GM20000 (cell line): ENCODE results near the gene BEND4.
A peak's percentile ranks its signal among the peaks of the same experiment; 100 is the strongest.
"Not testable (repeated sequence)": the region's sequence is repeated elsewhere in the genome, so short reads cannot be mapped to it uniquely, and the experiment has no call there.

Experiments used
- DNase-seq: peaks from one replicate; pipeline ENCODE4 v3.0.0; 2012; ENCODE audit warnings: low spot score
- TF ChIP-seq, protein P1 (sequence below): IDR thresholded peaks from 2 replicates; pipeline ENCODE4 v1.5.1; 2012; ENCODE audit warnings: mild to moderate bottlenecking, control low read depth; ENCODE audit errors: extremely low read depth, missing control alignments

Gene BEND4

DNA sequence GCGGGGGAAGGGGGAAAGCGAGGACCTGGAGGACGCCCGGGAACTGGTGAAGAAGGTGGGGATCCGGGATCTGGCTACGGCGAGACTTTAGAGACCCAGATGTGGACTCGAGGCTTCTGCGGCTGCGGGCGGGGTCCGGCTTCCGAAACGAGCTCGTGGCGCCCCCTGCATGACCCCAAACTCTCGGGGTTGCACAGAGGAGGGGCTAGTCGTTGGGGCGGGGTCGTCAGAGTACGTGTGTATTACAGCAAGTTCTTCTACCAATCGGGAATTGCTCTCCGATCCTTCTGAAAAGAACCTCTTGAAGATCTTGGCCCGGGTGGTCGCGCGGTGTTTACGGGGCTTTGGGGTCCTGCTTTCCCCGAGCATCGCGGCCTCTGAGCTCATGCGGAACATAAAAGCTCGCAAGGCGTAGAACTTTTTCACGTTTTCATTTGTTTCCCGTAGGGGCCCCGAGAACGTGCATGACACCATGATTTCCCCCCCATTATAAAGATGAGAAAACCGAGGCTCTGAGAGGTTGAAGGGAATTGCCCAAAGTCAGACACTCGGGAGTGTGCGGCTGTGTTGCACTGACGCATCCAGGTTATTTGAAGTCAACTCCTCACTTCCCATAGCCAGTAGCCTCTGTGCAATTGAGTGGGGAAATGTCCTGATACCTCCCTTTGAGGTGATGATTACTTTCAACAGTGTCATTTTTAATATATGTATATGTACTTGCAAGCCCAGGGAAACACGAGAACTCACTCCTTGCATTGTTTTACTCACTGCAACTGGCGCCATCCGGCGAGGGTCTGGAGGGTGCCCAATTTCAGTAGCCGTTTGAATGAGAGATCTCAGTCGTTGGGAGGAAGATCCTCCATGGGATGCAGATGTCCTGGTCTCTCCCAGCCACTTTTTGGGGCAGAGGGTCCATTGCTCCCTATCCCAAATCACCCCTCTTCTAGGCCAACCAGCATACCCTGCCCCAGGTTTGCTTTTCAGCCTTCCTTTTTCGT lies at the start of gene BEND4:
Gene BEND4, minus strand, starts transcription at position 149 of the 998 bp plus-strand sequence. CDS start 512 bp downstream, outside the sequence.
- TF ChIP-seq, protein P1, sequence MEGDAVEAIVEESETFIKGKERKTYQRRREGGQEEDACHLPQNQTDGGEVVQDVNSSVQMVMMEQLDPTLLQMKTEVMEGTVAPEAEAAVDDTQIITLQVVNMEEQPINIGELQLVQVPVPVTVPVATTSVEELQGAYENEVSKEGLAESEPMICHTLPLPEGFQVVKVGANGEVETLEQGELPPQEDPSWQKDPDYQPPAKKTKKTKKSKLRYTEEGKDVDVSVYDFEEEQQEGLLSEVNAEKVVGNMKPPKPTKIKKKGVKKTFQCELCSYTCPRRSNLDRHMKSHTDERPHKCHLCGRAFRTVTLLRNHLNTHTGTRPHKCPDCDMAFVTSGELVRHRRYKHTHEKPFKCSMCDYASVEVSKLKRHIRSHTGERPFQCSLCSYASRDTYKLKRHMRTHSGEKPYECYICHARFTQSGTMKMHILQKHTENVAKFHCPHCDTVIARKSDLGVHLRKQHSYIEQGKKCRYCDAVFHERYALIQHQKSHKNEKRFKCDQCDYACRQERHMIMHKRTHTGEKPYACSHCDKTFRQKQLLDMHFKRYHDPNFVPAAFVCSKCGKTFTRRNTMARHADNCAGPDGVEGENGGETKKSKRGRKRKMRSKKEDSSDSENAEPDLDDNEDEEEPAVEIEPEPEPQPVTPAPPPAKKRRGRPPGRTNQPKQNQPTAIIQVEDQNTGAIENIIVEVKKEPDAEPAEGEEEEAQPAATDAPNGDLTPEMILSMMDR: no peak
- peak; percentile 74 for DNase-seq

DNA sequence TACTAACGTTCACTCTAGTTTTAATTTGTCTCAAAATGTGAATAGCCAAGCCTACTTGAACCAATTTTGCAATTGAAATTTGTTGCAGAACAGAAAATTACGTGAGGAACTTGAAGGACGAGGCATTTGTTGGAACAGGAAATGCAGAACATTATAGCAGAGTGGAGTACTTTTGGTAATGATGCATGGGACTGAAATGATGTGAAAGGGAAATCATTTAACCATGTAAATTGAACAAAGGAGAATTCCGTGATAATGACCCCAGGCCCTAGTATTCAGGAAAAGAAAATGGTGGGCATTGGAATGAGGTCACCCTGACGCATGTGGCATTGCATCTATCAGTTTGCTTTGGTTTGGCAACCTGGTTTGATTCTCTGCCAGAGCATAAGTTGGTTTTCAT lies 44.9 kb upstream of the BEND4 start:
- DNase-seq: no peak
- TF ChIP-seq, protein P1: no peak

DNA sequence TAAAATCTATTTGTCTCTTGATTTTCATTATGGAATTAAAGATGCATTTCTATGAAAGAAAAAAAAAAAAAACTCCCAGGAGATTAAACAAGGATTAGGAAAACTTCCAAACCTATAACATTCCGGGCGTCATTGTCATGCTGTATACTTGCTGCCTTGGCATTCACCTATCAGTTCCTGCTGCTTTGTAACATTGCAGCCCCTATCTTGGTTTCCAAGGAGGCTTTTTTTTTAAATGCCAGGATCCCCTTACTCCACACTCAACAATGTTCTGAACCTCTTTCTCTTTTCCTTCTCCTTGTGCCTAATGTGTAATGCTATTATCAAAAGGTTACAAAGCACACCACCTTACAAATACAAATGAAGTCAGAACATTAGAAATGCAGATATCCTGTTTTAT lies 20.5 kb upstream of the BEND4 start:
- TF ChIP-seq, protein P1: no peak
- DNase-seq: no peak

DNA sequence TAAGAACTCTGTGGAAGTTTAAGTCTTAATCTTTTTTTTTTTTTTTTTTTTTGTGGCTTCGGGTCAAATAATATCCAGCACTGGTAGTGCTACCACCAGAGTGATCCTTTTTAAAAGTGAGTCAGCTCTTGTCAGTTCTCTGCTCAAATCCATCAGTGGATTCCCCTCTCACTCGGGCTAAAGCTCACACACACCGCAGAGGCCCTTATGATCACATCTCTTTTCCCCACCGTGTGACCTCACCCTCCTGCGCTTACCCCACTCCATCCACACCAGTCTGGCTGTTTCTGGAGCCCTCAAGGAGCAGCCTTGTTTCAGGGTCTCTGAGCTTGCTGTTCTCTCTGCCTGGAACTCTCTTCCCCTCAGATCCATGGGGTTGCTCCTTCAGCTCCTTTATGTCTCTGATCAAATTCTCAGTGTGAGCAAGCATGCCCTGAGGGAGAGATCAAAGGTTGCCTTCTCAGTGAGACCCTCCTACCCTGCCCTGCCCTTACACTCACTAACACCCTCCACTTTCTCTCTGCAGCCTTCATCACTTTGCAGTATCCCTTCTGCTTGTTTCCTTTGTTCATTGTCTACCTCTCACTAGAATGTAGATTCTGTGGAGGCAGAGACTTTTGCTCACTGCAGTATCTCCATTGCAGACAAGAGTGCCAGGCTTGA lies 19.8 kb upstream of the BEND4 start:
- DNase-seq: no peak
- TF ChIP-seq, protein P1: no peak

DNA sequence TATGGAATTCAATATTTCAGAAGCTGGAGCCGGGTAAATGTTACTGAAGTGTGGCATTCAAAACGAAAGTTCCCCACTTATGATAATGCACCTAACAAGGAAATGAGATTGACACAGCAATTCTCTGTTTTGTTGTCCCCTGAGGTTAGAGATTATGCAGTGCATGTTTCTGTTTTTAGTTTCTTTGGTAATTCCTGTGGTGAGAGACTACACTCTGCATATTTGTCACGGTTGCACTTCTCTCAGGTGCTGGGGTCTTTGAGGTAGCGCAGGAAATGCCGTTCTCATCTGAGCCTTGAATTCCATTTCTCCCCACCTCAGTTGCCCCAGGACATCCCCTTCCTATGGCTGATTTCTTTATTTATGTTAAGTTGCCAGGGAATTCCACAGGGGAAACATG lies 15.3 kb upstream of the BEND4 start:
- DNase-seq: peak; percentile 74
- TF ChIP-seq, protein P1: no peak

DNA sequence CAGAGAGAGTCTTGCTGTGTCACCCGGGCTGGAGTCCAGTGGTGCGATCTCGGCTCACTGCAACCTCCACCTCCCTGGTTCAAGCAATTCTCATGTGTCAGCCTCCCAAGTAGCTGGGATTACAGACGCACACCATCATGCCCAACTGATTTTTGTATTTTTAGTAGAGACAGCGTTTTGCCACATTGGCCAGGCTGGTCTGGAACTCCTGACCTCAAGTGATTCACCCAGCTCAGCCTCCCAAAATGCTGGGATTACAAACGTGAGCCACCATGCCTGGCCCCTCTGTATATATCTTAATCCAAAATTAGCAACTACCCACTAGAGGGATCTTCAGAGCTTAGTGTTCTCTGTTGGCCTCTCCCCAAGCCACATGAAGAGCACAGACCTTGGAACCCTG lies 13.7 kb upstream of the BEND4 start:
- not testable (repeated sequence) for DNase-seq

DNA sequence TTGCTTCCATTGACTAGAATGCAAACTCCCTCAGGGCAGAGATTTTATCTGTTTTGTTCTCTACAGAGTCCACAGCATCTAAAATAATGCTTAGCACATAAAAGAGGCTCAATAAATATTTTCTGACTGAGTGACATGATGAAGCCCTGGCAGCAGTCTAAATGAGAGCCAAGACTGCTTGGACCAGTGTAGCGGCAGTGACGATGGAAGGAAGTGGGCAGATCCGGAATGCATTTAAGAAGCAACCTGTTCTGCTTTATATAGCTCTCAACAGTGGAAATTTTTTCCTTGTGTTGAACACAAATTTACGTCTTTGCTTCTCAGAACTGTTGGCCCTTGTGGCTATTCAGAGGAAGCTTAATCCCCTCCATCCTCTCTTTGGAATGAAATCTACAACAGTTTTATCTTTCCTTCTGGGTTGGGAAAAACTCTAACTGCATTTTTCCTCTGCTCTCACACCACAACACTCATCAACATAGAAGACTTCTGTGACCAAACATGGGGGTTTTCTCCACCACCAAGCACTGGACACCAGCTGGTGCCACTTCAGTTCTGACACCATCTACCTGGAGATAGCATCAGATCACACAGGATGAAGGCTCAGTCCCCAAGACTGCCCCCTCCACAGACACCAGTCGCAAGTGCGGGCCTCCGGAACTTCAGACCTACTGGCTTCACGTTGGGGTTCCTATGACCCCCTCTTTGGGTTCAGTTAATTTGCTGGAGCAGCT lies 7.0 kb upstream of the BEND4 start:
- TF ChIP-seq, protein P1: no peak
- DNase-seq: no peak
